Measurements from ENCODE around the gene SLC44A1.

DNA sequence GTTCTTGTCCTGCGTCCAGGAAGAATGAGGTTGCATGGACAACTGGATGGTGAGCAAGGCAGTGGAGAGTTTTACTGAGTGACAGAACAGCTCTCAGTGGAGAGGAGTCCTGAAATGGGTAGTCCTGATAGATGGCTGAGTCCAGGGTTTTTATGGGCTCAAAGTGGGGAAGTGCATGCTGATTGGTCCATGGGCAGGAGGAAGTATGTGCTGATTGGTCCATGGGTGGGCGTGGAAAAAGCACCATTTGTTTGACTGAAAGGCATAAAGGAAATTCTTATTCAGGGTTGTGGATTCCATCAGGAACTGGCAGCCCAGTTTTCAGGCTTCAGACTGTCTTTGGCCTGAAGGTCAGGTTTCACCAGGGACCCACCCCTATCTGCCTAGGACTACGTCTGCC lies 214.0 kb downstream of the SLC44A1 start:
- TF ChIP-seq SRF (IDR thresholded peaks at IDR 0.05; ENCODE audit: low read depth in 2 of 2, low read length in 2 of 2) (no peak), EP300 (IDR thresholded peaks at IDR 0.05; ENCODE audit: borderline replicate concordance in 1 of 2, control insufficient read depth in 1 of 2, low read depth in 2 of 2, low read length in 2 of 2) (no peak), TCF7 (IDR thresholded peaks at IDR 0.05; ENCODE audit: borderline replicate concordance) (no peak), PML (IDR thresholded peaks at IDR 0.05; ENCODE audit: low read length) (no peak), MTA3 (IDR thresholded peaks at IDR 0.05; ENCODE audit: borderline replicate concordance, low read length) (no peak)
- TF ChIP-seq, protein P1, sequence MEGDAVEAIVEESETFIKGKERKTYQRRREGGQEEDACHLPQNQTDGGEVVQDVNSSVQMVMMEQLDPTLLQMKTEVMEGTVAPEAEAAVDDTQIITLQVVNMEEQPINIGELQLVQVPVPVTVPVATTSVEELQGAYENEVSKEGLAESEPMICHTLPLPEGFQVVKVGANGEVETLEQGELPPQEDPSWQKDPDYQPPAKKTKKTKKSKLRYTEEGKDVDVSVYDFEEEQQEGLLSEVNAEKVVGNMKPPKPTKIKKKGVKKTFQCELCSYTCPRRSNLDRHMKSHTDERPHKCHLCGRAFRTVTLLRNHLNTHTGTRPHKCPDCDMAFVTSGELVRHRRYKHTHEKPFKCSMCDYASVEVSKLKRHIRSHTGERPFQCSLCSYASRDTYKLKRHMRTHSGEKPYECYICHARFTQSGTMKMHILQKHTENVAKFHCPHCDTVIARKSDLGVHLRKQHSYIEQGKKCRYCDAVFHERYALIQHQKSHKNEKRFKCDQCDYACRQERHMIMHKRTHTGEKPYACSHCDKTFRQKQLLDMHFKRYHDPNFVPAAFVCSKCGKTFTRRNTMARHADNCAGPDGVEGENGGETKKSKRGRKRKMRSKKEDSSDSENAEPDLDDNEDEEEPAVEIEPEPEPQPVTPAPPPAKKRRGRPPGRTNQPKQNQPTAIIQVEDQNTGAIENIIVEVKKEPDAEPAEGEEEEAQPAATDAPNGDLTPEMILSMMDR (IDR thresholded peaks at IDR 0.05 in 2 of 3, conservative IDR thresholded peaks at IDR 0.05 in 1 of 3; ENCODE audit: control insufficient read depth in 2 of 3, extremely low read depth in 1 of 3, insufficient read depth in 1 of 3, low read depth in 3 of 3, low read length in 3 of 3), result no peak

All from GM12878 (cell line).